ENCODE measurements around the gene DOK4.

Gene DOK4

DNA sequence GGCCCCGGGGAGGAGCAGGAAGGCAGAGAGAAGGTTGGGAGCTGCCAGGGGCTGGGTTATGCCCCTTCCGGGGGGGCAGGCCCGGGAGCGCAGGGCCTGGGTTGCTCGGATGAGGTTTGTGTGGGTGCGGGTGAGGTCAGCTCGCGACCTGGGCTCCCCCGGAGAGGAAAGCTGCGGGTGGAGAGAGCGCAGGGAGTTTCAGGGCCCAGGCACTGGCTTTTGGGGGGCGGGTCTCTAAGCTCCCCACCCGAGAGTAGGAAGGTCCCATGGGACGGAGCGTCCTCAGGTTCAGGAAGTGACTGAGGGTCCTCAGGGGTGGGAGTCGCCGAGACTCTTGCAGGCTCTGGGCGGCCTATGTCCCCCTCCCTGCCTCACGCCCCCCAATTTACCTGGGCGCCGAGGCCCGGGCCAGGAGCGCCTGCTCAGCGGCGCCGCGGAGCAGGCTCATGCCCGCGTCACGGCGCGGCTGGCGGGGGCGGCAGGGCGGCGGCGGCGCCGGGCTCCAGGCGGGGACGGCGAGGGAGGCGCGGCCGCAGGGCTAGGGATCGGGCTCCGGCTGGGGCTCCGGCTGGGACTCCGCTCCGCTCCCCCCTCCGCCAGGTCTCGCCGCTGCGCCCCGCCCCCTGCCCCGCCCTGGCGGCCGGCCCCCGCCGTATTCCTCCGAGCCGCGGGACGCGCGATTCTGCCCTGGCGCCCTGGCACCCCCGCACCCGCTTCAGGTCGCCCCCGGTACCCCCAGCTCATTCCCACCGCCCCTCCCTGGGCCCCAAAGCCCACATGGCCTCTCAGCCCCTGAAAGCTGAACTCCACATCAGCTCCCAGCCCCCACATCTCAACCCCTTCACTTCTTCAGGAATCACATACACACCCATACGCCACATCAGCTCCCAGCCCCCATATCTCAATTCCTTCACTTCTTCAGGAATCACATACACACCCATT, at the start of gene DOK4:
Gene DOK4 (minus strand): TSS at position 578 of the 942 bp plus-strand sequence. CDS start 6,986 bp downstream, outside the sequence.
- DNase-seq = peak; percentile 9 to 39

DNA sequence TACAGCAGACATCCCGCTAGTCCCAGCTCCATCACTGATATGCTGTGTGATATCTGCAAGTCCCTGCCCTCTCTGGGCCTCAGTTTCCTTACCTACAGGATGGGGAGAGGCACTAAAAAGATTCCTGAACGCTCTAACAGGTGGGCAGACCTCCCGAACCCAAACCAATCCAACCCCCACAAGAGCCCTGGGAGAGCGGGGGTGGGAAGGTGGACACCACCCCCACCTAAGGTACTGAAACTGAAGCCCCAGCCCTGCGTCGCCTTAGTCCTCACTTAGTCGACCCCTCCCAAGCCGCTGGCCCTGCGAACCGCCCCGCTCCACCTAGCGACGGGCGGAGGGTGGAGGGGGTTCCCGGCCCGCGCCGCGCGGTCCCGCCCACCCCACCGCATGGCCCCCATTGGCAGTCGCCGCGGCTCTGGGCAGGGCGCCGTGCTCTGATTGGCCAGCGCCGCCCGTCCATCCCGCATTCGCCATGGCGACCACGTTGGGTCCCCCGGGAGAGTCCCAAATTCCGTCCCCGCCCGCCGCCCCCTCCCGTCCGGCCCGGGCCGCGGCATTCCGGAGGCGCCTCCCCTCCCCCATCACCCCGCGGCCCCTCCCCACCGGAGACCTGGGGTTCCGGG, 49.5 kb upstream of the DOK4 start:
- DNase-seq = peak; percentile 12 to 54

DNA sequence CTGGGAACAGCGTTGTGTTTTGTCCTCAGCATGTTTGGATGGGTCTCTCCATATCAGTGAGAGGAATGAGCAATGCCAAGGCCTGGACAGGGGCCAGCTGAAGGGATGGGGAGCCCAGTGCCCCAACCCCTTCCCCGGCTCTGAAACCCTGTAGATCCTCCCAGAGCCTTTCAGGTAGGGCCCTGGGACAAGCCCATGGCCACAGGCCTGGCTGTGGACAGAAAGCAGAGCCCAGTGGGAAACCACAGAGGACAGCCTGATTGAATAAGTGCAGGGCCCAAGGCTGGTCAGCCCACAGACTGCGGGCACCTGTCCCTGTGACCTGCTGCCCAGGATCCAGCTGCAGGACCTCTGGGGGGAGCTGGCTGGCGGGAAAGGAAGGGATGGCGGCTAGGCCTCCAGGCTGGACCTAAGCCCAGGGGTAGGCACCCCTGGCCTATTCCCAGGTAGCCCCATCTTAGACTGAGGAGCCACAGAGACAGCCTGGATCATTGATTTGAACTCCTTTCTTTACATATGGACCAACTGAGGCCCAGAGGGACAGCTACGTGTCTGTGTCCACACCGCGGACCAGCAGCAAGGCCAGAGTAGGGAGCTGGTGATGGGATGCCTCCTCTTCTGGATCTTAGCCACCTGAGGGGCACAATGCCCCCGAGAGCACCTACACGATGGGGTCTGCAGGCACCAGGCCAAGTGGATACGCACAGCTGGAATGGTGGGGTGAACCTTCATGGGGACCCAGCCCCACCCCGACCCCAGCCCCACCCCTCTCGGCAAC, 48.8 kb upstream of the DOK4 start:
- no peak for DNase-seq

- no peak for DNase-seq
Observed at GRCh38 chr16:57534337-57534880, 48.1 kb upstream of the DOK4 start.

DNA sequence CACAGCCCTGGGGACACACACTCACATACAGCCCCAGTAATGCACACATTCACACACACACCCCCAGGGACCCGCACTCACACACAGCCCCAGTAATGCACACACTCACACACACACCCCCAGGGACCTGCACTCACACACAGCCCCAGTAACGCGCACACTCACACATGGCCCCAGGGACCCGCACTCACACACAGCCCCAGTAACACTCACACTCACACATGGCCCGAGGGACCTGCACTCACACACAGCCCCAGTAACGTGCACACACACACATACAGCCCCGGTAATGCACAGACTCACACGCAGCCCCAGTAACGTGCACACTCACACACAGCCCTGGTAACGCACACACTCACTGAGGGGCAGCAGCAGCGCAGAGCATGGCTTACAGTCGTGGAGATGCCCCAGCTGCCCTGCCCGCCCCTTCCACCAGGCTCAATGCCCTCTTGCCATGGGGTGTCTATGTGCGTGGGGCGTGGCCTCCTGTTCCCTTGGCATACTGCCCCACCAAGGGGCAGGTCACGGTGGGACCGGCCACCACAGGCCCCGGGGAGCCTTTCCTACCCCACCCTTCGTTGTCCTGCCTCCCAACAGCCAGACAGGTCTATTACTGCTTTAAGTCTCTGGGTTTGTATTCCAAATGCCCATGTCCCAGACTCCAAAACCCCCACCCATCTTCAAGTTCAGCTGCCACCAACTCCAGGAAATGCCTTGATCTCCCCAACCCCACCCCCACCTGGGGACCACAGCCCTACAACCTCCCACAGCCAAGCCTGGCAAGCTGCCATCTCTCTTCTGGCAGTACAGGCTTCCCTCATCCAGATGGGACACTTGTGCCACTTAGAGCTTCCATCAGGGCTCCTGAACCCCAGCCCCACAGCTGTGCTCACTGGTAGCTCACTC, 47.4 kb upstream of the DOK4 start:
- DNase-seq = no peak

- DNase-seq = no peak
Observed at GRCh38 chr16:57532266-57532625, 46.0 kb upstream of the DOK4 start.

DNA sequence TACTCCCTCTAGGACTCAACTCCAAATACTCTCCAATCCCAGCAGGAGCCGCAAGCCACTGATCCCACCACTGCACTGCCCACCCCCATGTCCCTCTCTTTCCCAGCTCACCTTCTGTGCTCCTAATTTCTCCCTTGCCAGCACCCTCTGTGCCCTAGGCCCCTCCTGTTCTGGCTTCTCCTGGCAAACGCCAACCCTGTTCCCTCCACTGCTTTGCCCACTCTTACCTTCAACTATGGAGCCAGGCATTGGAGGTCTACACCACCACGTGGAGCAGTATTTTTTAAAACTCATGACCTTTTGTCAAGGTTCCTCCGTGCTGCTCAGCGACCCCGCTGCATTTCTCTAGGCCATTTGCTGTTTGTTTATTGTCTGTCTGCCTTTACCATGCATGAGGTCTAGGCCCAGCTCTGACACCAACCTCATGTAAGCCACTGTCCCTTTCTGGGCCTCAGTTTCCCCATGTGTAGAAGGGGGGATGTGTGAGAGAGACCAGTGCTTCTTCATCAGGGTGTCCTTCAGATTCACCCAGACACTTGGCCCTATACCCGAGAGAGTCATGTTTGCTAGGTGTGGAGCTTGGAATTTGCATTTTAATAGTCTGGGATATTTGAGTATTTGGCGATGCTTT, 45.5 kb upstream of the DOK4 start:
- DNase-seq = no peak

DNA sequence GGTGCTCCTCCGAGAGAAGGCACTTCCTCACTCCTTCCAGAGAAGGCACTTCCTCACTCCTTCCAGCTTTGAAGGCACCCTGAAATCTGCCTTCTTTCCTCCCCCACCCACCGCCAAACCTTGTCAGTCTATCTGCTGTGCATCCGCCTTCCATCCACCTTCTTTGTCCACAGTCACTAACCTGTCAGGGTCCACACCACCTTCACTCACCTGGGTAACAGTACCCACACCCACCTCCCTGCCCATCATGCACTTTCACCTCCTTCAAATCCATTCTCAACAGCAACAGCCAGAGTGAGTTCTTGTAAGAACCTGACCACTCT, 44.9 kb upstream of the DOK4 start:
- DNase-seq = no peak

GRCh38 chr16:57530522-57531252, 44.4 kb upstream of the DOK4 start:
- DNase-seq = no peak

DNA sequence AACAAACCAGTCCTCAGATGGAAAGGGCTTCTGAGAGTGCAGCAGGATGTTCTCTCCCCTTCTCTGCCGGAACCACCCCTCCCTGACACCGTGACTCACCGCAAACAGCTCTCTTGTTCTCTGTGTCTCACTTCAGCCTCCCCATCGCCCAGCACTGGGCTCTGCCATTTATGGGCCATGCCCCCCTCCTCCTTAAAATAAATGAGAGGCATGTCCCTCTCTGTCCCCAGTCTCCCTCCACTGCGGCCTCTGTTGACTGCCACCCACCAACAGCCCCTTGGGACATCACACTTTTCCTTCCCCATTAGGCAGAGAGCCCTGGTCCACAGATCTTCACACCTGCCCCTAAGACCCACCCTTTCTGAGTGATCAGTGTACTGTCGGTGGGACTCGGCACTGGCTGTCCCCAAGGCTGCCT, 43.8 kb upstream of the DOK4 start:
- DNase-seq = no peak

DNA sequence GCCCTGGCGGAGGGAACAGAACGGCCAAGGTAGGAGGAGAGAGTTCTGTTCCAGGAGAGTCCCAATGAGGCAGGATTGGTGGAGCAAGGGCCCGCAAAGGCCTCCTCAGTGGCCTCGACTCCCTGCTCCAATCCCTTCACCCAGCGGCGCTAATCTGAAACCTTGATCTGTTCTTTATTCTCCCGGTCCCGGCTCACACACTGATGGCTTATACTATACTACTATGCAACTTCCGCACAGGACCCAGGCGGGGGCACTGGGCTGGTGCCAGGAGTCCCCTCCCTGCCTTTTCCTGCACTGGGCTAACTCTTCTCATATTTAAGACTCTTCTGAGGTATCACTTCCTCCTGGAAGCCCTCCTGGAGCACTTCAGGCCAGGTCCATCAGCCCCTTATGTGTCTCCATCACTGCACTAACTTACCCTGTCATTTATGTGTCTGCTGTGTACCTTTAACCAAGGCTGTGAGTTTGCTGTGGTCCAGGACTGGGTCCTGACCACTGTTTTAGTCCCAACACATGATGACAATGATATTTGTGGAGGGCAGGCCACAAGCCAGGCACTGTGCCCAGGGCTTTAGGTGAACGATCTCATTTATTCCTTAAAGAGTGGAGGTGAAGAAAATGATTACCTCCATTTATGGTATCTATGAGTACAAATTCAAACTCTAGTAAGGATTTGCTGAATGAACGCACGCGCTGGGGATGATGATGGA, 43.3 kb upstream of the DOK4 start:
- DNase-seq = no peak

GRCh38 chr16:57528499-57529390, 42.5 kb upstream of the DOK4 start:
- no peak for DNase-seq

DNA sequence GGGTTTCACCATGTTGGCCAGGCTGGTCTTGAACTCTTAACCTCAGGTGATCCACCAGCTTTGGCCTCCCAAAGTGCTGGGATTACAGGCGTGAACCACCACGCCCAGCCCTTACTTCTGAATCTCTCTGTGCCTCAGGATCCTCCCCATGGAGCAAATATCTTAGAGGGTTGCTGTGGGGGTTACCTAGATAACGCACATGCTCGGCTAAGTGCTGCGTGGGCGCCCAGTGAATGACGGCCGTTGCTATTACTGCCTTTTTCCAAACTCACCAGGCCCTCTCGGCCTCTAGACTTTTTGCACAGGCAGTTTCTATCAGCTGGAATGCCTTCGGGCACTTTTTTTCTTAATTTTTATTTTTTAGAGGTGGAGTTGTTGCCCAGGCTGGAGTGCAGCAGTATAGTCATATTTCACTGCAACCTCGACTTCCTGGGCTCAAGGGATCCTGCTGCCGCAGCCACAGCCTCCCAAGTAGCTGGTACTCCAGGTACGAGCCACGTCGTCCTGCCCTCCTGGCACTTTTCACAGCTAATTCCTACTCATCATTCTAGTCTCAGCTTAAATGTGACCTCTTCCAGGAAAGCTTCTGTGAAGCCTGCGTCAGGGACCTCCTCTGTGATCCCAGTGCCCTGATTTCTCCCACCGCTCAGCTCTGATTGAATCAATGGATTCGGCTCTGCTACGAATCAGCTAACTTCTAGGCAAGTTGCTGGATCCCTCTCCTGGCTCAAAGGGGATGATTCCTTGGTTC, 41.5 kb upstream of the DOK4 start:
- no peak for DNase-seq

GRCh38 chr16:57527027-57527426, 40.7 kb upstream of the DOK4 start:
- no peak for DNase-seq

- DNase-seq = no peak
Observed at GRCh38 chr16:57526498-57526897, 40.2 kb upstream of the DOK4 start.

GRCh38 chr16:57525761-57526160, 39.5 kb upstream of the DOK4 start:
- DNase-seq = no peak

DNA sequence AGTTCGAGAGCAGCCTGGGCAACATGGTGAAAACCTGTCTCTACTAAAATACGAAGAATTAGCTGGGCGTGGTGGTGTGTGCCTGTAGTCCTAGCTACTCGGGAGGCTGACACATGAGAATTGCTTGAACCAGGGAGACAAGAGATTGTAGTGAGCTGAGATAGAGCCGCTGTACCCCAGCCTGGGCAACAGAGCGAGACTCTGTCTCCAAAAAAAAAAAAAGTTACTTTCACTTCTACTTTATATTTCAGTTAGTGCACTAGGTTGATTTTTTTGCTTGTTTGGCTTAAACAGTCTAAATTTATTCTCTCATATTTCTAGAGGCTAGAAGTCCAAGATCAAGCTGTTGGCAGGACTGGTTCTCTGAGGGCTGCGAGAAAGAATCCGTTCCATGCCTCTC, 36.7 kb upstream of the DOK4 start:
- DNase-seq = no peak

DNA sequence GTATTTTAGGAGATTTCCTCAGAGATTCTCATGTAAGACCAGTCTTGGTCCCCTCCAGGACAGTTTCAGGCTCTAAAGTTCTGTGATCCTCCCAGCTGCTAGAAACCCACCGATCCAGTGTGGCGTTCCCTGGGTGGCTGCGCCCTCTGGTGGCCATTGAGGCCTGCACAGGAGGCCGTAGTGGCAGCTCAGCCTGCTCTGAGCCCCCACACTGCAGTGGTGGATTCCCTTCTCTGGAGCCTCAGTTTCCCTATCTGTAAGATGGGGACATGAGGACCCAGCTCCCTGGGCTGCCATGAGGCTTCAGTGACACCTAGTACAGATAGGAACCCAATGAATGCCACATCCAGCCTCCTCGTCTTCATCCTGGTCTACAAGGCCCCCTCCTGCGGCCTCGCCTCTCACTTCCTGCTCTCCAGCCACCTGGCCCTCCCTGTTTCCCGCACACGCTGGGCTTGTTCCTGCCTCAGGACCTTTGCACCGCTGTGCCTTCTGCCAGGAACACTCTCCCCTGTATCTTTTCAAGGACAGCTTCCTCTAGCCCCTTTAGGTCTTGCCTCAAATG, 33.6 kb upstream of the DOK4 start:
- DNase-seq = peak; percentile 5 to 52
